Smooth muscle cell (in vitro differentiated cells): ENCODE results near the gene CYP3A7. TPM values are rescaled to one million over a fixed set of nuclear protein-coding genes. Genes with fewer than 3 reads are reported as not detected.
"Not testable (repeated sequence)": the region's sequence is repeated elsewhere in the genome, so short reads cannot be mapped to it uniquely, and the experiment has no call there.

Experiments used
- DNase-seq: peaks from one replicate; lab custom pipeline; 2025; ENCODE audit not compliant: unreplicated experiment; lab: John Stamatoyannopoulos, UW
- H2AFZ ChIP-seq: fragments of 200-600 bp; sonication (generic); 2 replicates; pipeline ENCODE4 v1.6.0; 2016; ENCODE audit warnings: antibody characterized with exemption, low read depth, mild to moderate bottlenecking
- H3F3A ChIP-seq: fragments of 200-600 bp; sonication (generic); 2 replicates; pipeline ENCODE4 v1.6.0; 2017; ENCODE audit warnings: antibody characterized with exemption, low read depth
- H3K27ac ChIP-seq: fragments of 200-600 bp; sonication (generic); 2 replicates; pipeline ENCODE4 v1.5.1; 2016; ENCODE audit warnings: low read depth, mild to moderate bottlenecking
- H3K27me3 ChIP-seq: fragments of 200-600 bp; sonication (generic); 2 replicates; pipeline ENCODE4 v1.6.1; 2016; ENCODE audit warnings: low read depth, mild to moderate bottlenecking
- H3K36me3 ChIP-seq: fragments of 200-600 bp; sonication (generic); 2 replicates; pipeline ENCODE4 v1.5.1; 2016; ENCODE audit warnings: low read depth
- H3K4me1 ChIP-seq: fragments of 200-600 bp; sonication (generic); 2 replicates; pipeline ENCODE4 v1.5.1; 2016; ENCODE audit warnings: low read depth
- H3K4me2 ChIP-seq: fragments of 200-600 bp; sonication (generic); 2 replicates; pipeline ENCODE4 v1.6.0; 2016; ENCODE audit warnings: mild to moderate bottlenecking
- H3K4me3 ChIP-seq: fragments of 200-600 bp; sonication (generic); 2 replicates; pipeline ENCODE4 v1.5.1; 2016; ENCODE audit warnings: mild to moderate bottlenecking
- H3K79me2 ChIP-seq: fragments of 200-600 bp; sonication (generic); 2 replicates; pipeline ENCODE4 v1.6.0; 2016; ENCODE audit warnings: low read depth, mild to moderate bottlenecking
- H3K9ac ChIP-seq: fragments of 200-600 bp; sonication (generic); 2 replicates; pipeline ENCODE4 v1.6.0; 2016; ENCODE audit warnings: low read depth
- H3K9me3 ChIP-seq: fragments of 200-600 bp; sonication (generic); replicated peaks from 2 replicates; pipeline ENCODE4 v1.5.1; 2016; ENCODE audit warnings: low read depth
- H4K20me1 ChIP-seq: fragments of 200-600 bp; sonication (generic); 2 replicates; pipeline ENCODE4 v1.6.0; 2016; ENCODE audit warnings: low read depth
- CTCF ChIP-seq: fragments of 200-600 bp; sonication (generic); IDR thresholded peaks from 2 replicates; pipeline ENCODE4 v1.5.1; 2017; ENCODE audit warnings: borderline replicate concordance, mild to moderate bottlenecking, antibody characterized with exemption; ENCODE audit not compliant: insufficient read depth, poor library complexity, severe bottlenecking
- WGBS: methylation state at CpG from one replicate; pipeline ENCODE4 v1.1.7; 2016; ENCODE audit warnings: low lambda C conversion rate; 5-methylcytosine and 5-hydroxymethylcytosine counted together
- polyA plus RNA-seq: library from polyadenylated mRNA; unstranded; fragments of >200 nt; fragmentation: Nextera tagmentation; extraction: Ambion mirVana; gene quantifications from 2 replicates; pipeline ENCODE4 v1.2.1, GENCODE V29; 2016
- total RNA-seq: library from RNA; depleted of rRNA; stranded (reverse); fragments of >200 nt; gene quantifications from 2 replicates; pipeline ENCODE4 v1.2.3, GENCODE V29; 2014

Gene CYP3A7
- total and polyA plus RNA-seq, 2 experiments from 2014 or later, result 0.18 to 0.99 TPM

GRCh38 chr7:99730238-99730810, 4.7 kb downstream of the CYP3A7 start:
- no peaks in the 10 kb centered on the region for H4K20me1 ChIP-seq
- no peak overlapping the region for H2AFZ ChIP-seq
- H3F3A ChIP-seq, result no peaks in the 10 kb centered on the region
- 63% methylated on average over 1 of the region's 1 CpG for WGBS
- no peak for DNase-seq
- no peak overlapping the region for H3K4me3 ChIP-seq
- no peaks in the 10 kb centered on the region for H3K79me2 ChIP-seq
- TF ChIP-seq CTCF, result no peak
- no peaks in the 10 kb centered on the region for H3K27me3 ChIP-seq
- H3K36me3 ChIP-seq, result no peaks in the 10 kb centered on the region
- H3K4me1 ChIP-seq, result no peaks in the 10 kb centered on the region
- no peak overlapping the region for H3K27ac ChIP-seq
- H3K9ac ChIP-seq, result no peak overlapping the region
- H3K9me3 ChIP-seq, result no peaks in the 10 kb centered on the region
- no peak overlapping the region for H3K4me2 ChIP-seq

- no peak for DNase-seq
- Histone ChIP-seq H3K9me3 (no peaks in the 10 kb centered on the region), H4K20me1 (no peaks in the 10 kb centered on the region), H3K4me2 (no peak overlapping the region), H3K4me3 (no peak overlapping the region), H3K4me1 (no peaks in the 10 kb centered on the region), H3K36me3 (no peaks in the 10 kb centered on the region), H2AFZ (no peak overlapping the region), H3K9ac (no peak overlapping the region), H3F3A (no peaks in the 10 kb centered on the region), H3K27me3 (no peaks in the 10 kb centered on the region), H3K27ac (no peak overlapping the region), H3K79me2 (no peaks in the 10 kb centered on the region)
- TF ChIP-seq CTCF, result no peak
- WGBS, result 53% methylated on average over 5 of the region's 5 CpGs
These were observed 5.3 kb downstream of the CYP3A7 start for GRCh38 chr7:99729486-99730237.

- no peaks in the 10 kb centered on the region for H3K79me2 ChIP-seq
- H2AFZ ChIP-seq, result no peak overlapping the region
- H3K4me2 ChIP-seq, result no peak overlapping the region
- H4K20me1 ChIP-seq, result no peaks in the 10 kb centered on the region
- no peak overlapping the region for H3K4me3 ChIP-seq
- no peaks in the 10 kb centered on the region for H3K4me1 ChIP-seq
- H3K27me3 ChIP-seq, result no peaks in the 10 kb centered on the region
- no peak overlapping the region for H3K27ac ChIP-seq
- no peak overlapping the region for H3K9ac ChIP-seq
- no peaks in the 10 kb centered on the region for H3K9me3 ChIP-seq
- no peak for DNase-seq
- TF ChIP-seq CTCF, result no peak
- 89% methylated on average over 2 of the region's 2 CpGs for WGBS
- no peaks in the 10 kb centered on the region for H3K36me3 ChIP-seq
- H3F3A ChIP-seq, result no peaks in the 10 kb centered on the region
These were observed 6.4 kb downstream of the CYP3A7 start for GRCh38 chr7:99728615-99729014.

GRCh38 chr7:99723201-99723600, 11.8 kb downstream of the CYP3A7 start:
- not testable (repeated sequence) for H3K4me1 ChIP-seq, H3K27ac ChIP-seq, H3F3A ChIP-seq, DNase-seq, H3K27me3 ChIP-seq, H4K20me1 ChIP-seq, H3K36me3 ChIP-seq, H3K9ac ChIP-seq, H2AFZ ChIP-seq, H3K4me2 ChIP-seq, H3K9me3 ChIP-seq, H3K79me2 ChIP-seq, H3K4me3 ChIP-seq
- 91% methylated on average over 6 of the region's 6 CpGs for WGBS
